Spinal cord (tissue), 10 donors: ENCODE measurements around the gene MSI2. TPM values are rescaled to one million over a fixed set of nuclear protein-coding genes. Genes with fewer than 3 reads are reported as not detected.

Source experiments
- DNase-seq, 6 donors: peaks; one replicate each; pipeline versions ENCODE4 v3.0.0 to v3.0.0-alpha.2; 2013 to 2015; ENCODE audit warnings: low spot score in 6 of 6, low read depth in 4 of 6
- H3K27ac ChIP-seq: one replicate; pipeline ENCODE4 v1.5.1; 2013; ENCODE audit warnings: low read depth, low read length, control low read depth
- H3K27me3 ChIP-seq: one replicate; pipeline ENCODE4 v1.6.1; 2013; ENCODE audit warnings: low read length; ENCODE audit not compliant: control insufficient read depth, insufficient read depth
- H3K36me3 ChIP-seq: one replicate; pipeline ENCODE4 v1.6.1; 2013; ENCODE audit warnings: low read length; ENCODE audit not compliant: control insufficient read depth, insufficient read depth
- H3K4me1 ChIP-seq: one replicate; pipeline ENCODE4 v1.6.1; 2013; ENCODE audit warnings: low read length; ENCODE audit not compliant: control insufficient read depth, insufficient read depth
- H3K4me3 ChIP-seq: one replicate; pipeline ENCODE4 v1.5.1; 2013; ENCODE audit warnings: low read depth, low read length, control low read depth
- H3K9me3 ChIP-seq: one replicate; pipeline ENCODE4 v1.6.1; 2013; ENCODE audit warnings: low read length; ENCODE audit not compliant: control insufficient read depth, insufficient read depth
- WGBS: methylation state at CpG from one replicate; pipeline ENCODE4 v1.1.5; 2013; ENCODE audit warnings: missing lambda C conversion rate; ENCODE audit not compliant: insufficient coverage; 5-methylcytosine and 5-hydroxymethylcytosine counted together
- polyA plus RNA-seq, 2 donors: library from polyadenylated mRNA; unstranded; fragments of 120-200 nt; gene quantifications; one replicate each; pipeline ENCODE4 v1.2.1, GENCODE V29; 2013; ENCODE audit not compliant: insufficient read length in 2 of 2
- total RNA-seq, 2 donors: library from RNA; depleted of rRNA in 1 of 2; stranded (reverse); fragments of 120-200 nt in 1 of 2; fragments of >200 nt in 1 of 2; gene quantifications; one replicate each; pipeline versions ENCODE4 v1.2.3 to v1.2.4, GENCODE V29; 2013 to 2014
- donor health status: healthy.

The MSI2 gene
- total and polyA plus RNA-seq, 4 donors = 92.8 to 167 (median 109) TPM

DNA sequence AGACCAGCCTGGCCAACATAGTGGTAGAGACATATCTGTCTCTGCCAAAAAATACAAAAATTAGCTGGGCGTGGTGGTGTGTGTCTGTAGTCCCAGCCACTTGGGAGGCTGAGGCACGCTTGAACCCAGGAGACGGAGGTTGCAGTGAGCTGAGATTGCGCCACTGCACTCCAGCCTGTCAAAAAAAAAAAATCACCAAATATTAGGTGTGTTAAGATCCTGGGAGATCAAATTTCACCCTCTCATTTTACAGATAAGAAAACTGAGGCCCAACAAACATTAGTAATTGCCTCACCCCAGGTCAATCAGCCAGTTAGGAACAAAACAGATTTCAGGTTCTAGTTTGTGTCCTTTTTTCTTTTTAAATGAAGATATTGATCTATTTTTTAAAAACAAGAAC lies 116.7 kb downstream of the MSI2 start:
- DNase-seq = no peak
- Histone ChIP-seq H3K27me3 (no peaks in the 10 kb centered on the region), H3K4me3 (no peak overlapping the region), H3K36me3 (peaks cover 2% of the 10 kb centered on the region), H3K4me1 (peaks cover 17% of the 10 kb centered on the region), H3K27ac (no peak overlapping the region), H3K9me3 (peaks cover 6% of the 10 kb centered on the region)
- WGBS = no CpG with 5 or more reads among the region's 4 CpGs

- no CpG with 5 or more reads among the region's 2 CpGs for WGBS
- peaks cover 2% of the 10 kb centered on the region for H3K36me3 ChIP-seq
Measured at GRCh38 chr17:57373756-57374155, 117.4 kb downstream of the MSI2 start.

DNA sequence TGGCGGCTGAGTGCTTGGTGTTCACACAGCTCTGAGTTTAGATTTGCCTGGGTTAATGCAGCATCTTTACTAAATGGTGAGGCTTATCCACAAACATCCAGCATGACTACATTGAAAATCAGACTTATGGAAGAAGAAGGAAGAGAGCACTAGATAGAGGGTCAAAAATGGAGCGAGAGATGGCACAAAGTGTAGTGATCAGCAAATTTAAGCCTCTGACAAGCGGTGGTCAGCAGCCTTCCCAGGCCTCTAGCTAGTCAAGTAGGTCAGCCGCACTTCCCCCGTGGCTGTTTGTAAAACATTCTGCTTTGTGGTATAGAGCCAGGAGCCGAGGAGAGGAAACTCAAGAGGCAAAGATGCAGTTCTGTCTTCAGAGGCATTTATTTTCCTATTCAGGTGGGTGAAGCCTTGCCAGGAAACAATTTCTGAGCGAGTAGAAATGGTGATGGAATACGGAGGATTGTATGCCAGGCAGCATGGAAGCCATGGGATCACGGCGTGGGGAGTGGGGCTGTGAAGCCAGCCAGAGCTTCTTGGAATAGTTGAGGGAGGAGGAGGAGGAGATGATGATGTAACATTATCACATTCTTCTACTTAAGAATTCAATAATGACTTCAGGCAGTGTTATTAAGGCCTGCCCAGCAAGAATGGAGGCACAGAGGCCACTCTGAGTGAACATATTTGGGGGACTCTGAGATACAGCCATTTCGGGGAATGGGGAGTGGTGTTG lies 118.9 kb downstream of the MSI2 start:
- H3K4me1 ChIP-seq = peaks cover 28% of the 10 kb centered on the region
- H3K27me3 ChIP-seq = no peaks in the 10 kb centered on the region
- WGBS = 63% methylated on average over 5 of the region's 11 CpGs
- DNase-seq = no peak
- H3K4me3 ChIP-seq = no peak overlapping the region
- peaks cover 2% of the 10 kb centered on the region for H3K36me3 ChIP-seq
- H3K9me3 ChIP-seq = peaks cover 6% of the 10 kb centered on the region
- peak overlapping the region; percentile 35 for H3K27ac ChIP-seq

More at GRCh38 chr17:57373756-57374155, 117.4 kb downstream of the MSI2 start:
- no peak for DNase-seq
- Histone ChIP-seq H3K9me3 (peaks cover 6% of the 10 kb centered on the region), H3K27me3 (no peaks in the 10 kb centered on the region), H3K27ac (no peak overlapping the region), H3K4me3 (no peak overlapping the region), H3K4me1 (peaks cover 20% of the 10 kb centered on the region)

- Histone ChIP-seq H3K36me3 (peaks cover 2% of the 10 kb centered on the region), H3K27ac (no peak overlapping the region), H3K4me3 (no peak overlapping the region), H3K4me1 (peaks cover 29% of the 10 kb centered on the region), H3K27me3 (no peaks in the 10 kb centered on the region), H3K9me3 (peaks cover 6% of the 10 kb centered on the region)
- no peak for DNase-seq
- 100% methylated on average over 1 of the region's 12 CpGs for WGBS
Measured at GRCh38 chr17:57375770-57376225, 119.5 kb downstream of the MSI2 start.

DNA sequence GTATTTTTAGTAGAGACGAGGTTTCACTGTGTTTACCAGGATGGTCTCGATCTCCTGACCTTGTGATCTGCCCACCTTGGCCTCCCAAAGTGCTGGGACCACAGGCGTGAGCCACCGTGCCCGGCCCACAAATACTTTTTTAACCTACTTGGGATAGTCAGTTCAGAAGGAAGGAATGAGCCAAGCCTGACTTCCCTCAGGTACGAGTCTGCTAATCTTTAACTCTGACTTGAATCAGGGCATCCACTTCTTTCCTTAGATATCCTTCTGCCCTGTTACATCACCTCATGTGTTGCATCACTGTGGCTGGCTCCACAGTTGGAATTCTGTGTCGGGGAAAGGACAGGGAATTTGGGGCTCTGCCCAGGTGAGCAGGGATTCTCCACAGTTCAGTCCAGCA lies 120.8 kb downstream of the MSI2 start:
- no peak overlapping the region for H3K4me3 ChIP-seq
- no peak overlapping the region for H3K27ac ChIP-seq
- H3K36me3 ChIP-seq = peaks cover 2% of the 10 kb centered on the region
- H3K27me3 ChIP-seq = no peaks in the 10 kb centered on the region
- H3K4me1 ChIP-seq = peaks cover 29% of the 10 kb centered on the region
- WGBS = 100% methylated on average over 3 of the region's 7 CpGs
- DNase-seq = no peak
- H3K9me3 ChIP-seq = peaks cover 6% of the 10 kb centered on the region

GRCh38 chr17:57379237-57379894 lies 123.0 kb downstream of the MSI2 start:
- Histone ChIP-seq H3K27me3 (no peaks in the 10 kb centered on the region), H3K4me1 (peaks cover 29% of the 10 kb centered on the region), H3K4me3 (no peak overlapping the region), H3K36me3 (peaks cover 2% of the 10 kb centered on the region), H3K9me3 (no peaks in the 10 kb centered on the region), H3K27ac (peak overlapping the region; percentile 60)
- peak in 1 of 6 donors; percentile 46 for DNase-seq
- WGBS = 40% methylated on average over 4 of the region's 13 CpGs

DNA sequence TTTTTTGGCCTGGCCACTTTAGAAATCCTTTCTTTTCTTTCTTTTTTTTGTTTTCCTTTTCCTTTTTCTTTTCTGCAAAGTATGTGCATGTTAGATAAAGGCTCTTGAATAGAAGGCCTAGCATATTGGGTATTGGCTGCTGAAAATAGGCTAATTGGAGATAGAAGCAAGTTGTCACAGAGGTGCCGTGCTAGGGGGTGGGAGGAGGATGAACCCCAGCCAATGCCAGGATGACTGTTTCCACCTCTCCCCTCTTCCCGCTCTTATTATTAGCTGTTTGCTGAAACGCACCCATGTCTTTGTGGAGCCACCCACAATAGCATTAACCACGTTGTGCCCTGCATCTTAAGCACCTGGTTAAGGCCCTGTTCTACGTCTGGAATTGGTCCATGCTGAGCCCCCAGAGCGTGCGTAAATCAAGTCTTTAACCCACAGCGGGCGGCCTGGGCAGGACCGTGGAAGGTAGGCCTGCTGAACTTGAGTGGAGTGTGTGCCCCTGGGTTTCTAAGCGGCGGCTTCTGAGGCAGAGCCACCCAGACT lies 123.6 kb downstream of the MSI2 start:
- no peak overlapping the region for H3K4me3 ChIP-seq
- H3K4me1 ChIP-seq = peaks cover 28% of the 10 kb centered on the region
- peak overlapping the region; percentile 60 for H3K27ac ChIP-seq
- H3K9me3 ChIP-seq = no peaks in the 10 kb centered on the region
- whole genome bisulfite sequencing = 64% methylated on average over 11 of the region's 12 CpGs
- no peaks in the 10 kb centered on the region for H3K27me3 ChIP-seq
- DNase-seq = peak in 1 of 6 donors; percentile 57
- peaks cover 2% of the 10 kb centered on the region for H3K36me3 ChIP-seq

DNA sequence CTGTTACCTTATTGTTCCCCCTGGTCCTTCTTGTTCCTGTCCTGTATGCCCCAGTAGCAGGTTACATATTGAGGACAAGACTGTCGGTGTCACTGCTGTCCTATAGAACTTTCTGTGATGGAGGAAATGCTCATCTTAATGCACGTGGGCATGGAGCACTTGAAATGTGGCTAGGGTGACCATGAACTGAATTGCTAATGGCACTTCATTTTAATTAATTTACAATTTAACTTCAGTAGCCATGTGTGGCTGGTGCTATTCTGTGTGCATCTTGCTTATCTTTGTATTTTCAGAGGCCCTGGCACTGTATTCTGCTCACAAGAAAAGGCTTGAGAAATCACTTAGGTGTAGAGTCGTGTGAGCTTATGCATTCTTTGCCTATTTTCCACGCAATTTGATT lies 125.2 kb downstream of the MSI2 start:
- H3K36me3 ChIP-seq = no peaks in the 10 kb centered on the region
- WGBS = no CpG with 5 or more reads among the region's 4 CpGs
- H3K4me1 ChIP-seq = peaks cover 20% of the 10 kb centered on the region
- H3K27ac ChIP-seq = no peak overlapping the region
- no peak for DNase-seq
- H3K4me3 ChIP-seq = no peak overlapping the region
- H3K9me3 ChIP-seq = no peaks in the 10 kb centered on the region
- no peaks in the 10 kb centered on the region for H3K27me3 ChIP-seq

- Histone ChIP-seq H3K4me3 (no peak overlapping the region), H3K36me3 (no peaks in the 10 kb centered on the region), H3K4me1 (peaks cover 11% of the 10 kb centered on the region), H3K27ac (no peak overlapping the region), H3K9me3 (no peaks in the 10 kb centered on the region), H3K27me3 (no peaks in the 10 kb centered on the region)
- no peak for DNase-seq
- WGBS = no CpG with 5 or more reads among the region's 1 CpG
Measured at GRCh38 chr17:57384219-57384618, 127.9 kb downstream of the MSI2 start.
